ENCODE measurements around the gene NUCB1.

- TF ChIP-seq, protein P1, sequence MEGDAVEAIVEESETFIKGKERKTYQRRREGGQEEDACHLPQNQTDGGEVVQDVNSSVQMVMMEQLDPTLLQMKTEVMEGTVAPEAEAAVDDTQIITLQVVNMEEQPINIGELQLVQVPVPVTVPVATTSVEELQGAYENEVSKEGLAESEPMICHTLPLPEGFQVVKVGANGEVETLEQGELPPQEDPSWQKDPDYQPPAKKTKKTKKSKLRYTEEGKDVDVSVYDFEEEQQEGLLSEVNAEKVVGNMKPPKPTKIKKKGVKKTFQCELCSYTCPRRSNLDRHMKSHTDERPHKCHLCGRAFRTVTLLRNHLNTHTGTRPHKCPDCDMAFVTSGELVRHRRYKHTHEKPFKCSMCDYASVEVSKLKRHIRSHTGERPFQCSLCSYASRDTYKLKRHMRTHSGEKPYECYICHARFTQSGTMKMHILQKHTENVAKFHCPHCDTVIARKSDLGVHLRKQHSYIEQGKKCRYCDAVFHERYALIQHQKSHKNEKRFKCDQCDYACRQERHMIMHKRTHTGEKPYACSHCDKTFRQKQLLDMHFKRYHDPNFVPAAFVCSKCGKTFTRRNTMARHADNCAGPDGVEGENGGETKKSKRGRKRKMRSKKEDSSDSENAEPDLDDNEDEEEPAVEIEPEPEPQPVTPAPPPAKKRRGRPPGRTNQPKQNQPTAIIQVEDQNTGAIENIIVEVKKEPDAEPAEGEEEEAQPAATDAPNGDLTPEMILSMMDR (IDR thresholded peaks at IDR 0.05; ENCODE audit: insufficient read depth, low read depth, low read length), result no peak
- no peak for TF ChIP-seq EZH2 (IDR thresholded peaks at IDR 0.05; ENCODE audit: insufficient read depth, low read length)
Measured at GRCh38 chr19:48854103-48854502, 46.0 kb upstream of the NUCB1 start.
